ENCODE data around the gene OPHN1. TPM values are rescaled to one million over a fixed set of nuclear protein-coding genes. Genes with fewer than 3 reads are reported as not detected.
"Not testable (repeated sequence)": the region's sequence is repeated elsewhere in the genome, so short reads cannot be mapped to it uniquely, and the experiment has no call there.

The OPHN1 gene
- total RNA-seq, 6 experiments from 2014 or later: 7.8 to 12.5 (median 10.6) TPM

GRCh38 chrX:68387776-68388175 lies 45.5 kb downstream of the OPHN1 start:
- DNase-seq: no peak
- Mint-ChIP-seq H3K9me3 (no peaks in the 10 kb centered on the region), H3K27ac (no peak overlapping the region), H3K36me3 (ENCODE audit: low read depth) (peaks cover 5% of the 10 kb centered on the region), H3K4me1 (ENCODE audit: low read depth) (peaks cover 21% of the 10 kb centered on the region), H3K27me3 (ENCODE audit: insufficient read depth) (no peaks in the 10 kb centered on the region), H3K4me3 (no peak overlapping the region)
- no peak for TF ChIP-seq CTCF (IDR thresholded peaks at IDR 0.05)

- no peak overlapping the region for H3K4me3 Mint-ChIP-seq
- H3K27ac Mint-ChIP-seq: no peak overlapping the region
- H3K4me1 Mint-ChIP-seq (ENCODE audit: low read depth): peaks cover 21% of the 10 kb centered on the region
- no peaks in the 10 kb centered on the region for H3K9me3 Mint-ChIP-seq
- no peak for DNase-seq
- peaks cover 5% of the 10 kb centered on the region; the same call in 1 of the 2 replicates for H3K36me3 Mint-ChIP-seq (ENCODE audit: low read depth)
- TF ChIP-seq CTCF (IDR thresholded peaks at IDR 0.05): no peak
- H3K27me3 Mint-ChIP-seq (ENCODE audit: insufficient read depth): no peaks in the 10 kb centered on the region; the same call in 1 of the 2 replicates
Measured at GRCh38 chrX:68383540-68383939, 49.8 kb downstream of the OPHN1 start.

DNA sequence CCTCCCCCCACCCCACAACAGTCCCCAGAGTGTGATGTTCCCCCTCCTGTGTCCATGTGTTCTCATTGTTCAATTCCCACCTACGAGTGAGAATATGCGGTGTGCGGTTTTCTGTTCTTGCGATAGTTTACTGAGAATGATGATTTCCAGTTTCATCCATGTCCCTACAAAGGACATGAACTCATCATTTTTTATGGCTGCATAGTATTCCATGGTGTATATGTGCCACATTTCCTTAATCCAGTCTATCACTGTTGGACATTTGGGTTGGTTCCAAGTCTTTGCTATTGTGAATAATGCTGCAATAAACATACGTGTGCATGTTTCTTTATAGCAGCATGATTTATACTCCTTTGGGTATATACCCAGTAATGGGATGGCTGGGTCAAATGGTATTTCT lies 55.7 kb downstream of the OPHN1 start:
- not testable (repeated sequence) for H3K9me3 Mint-ChIP-seq; H3K27ac Mint-ChIP-seq; H3K4me1 Mint-ChIP-seq (ENCODE audit: low read depth); H3K4me3 Mint-ChIP-seq; H3K36me3 Mint-ChIP-seq (ENCODE audit: low read depth); H3K27me3 Mint-ChIP-seq (ENCODE audit: insufficient read depth); DNase-seq

DNA sequence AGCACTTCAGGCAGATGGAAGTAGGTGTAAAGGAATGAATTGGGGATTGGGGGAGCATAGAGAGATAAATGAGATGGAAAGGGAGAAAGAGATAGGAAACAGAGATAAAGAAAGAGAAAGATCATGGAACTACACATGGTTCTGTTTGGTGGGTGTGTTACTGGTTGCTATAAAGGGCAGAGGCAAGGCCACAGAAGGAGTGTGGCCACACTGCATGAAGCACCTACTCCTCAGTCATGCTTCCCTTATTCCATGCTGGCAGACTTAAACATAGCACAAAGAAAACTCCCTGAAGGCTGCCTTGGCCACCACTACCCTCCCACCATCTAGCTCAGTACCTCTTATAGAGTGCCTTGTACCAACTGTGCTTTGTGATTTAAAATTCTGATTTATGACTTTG lies 56.9 kb downstream of the OPHN1 start:
- Mint-ChIP-seq H3K4me1 (ENCODE audit: low read depth) (peaks cover 10% of the 10 kb centered on the region), H3K9me3 (no peaks in the 10 kb centered on the region), H3K36me3 (ENCODE audit: low read depth) (no peaks in the 10 kb centered on the region; the same call in 1 of the 2 replicates), H3K27ac (peak overlapping the region; percentile 24; the same call in 1 of the 2 replicates), H3K27me3 (ENCODE audit: insufficient read depth) (no peaks in the 10 kb centered on the region; the same call in 1 of the 2 replicates), H3K4me3 (no peak overlapping the region)
- TF ChIP-seq CTCF (IDR thresholded peaks at IDR 0.05): no peak
- DNase-seq: no peak

DNA sequence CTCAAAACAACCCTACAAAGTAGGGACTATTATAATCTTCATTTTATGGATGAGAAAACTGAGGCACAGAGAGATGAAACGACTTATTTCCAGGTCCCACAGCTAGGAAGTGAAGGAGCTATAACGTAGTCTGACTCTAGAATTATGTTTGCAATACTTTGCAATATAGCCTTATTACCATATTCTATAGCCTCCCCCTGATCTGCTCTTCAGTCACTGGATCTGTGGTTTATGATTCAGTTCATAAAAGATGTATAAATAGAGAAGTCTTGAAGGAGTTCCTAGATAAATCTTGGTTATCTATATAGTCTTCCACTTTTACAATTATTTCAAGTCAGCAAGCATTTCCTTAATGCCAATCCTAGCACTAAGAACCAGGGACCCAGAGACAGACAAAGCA lies 57.5 kb downstream of the OPHN1 start:
- Mint-ChIP-seq H3K4me3 (no peak overlapping the region), H3K4me1 (ENCODE audit: low read depth) (peaks cover 10% of the 10 kb centered on the region), H3K27ac (peak overlapping the region; percentile 24; the same call in 1 of the 2 replicates), H3K9me3 (no peaks in the 10 kb centered on the region), H3K36me3 (ENCODE audit: low read depth) (no peaks in the 10 kb centered on the region; the same call in 1 of the 2 replicates), H3K27me3 (ENCODE audit: insufficient read depth) (no peaks in the 10 kb centered on the region; the same call in 1 of the 2 replicates)
- no peak for TF ChIP-seq CTCF (IDR thresholded peaks at IDR 0.05)
- DNase-seq: no peak

DNA sequence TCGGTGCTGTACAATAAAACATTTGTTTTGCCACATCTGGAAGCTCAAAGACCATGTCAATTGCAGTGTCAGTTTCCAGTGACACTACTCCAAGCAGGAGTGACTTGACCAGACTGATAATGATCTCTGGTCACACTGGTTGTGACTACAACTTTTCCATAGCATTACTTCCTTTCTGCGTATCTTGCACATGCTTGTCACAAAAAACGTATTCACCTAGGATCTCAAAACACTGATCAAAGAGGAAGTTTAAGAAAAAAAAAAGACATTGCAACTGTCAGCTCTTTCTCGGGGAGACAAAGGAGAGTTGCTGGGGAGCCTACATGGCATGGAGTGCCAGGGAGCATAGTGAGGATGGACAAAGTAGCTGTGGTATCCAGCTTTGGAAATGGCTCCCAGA lies 60.6 kb downstream of the OPHN1 start:
- no peaks in the 10 kb centered on the region for H3K27me3 Mint-ChIP-seq (ENCODE audit: insufficient read depth)
- no peak for TF ChIP-seq CTCF (IDR thresholded peaks at IDR 0.05)
- H3K27ac Mint-ChIP-seq: no peak overlapping the region
- no peak for DNase-seq
- peaks cover 6% of the 10 kb centered on the region; the same call in 1 of the 2 replicates for H3K9me3 Mint-ChIP-seq
- H3K4me3 Mint-ChIP-seq: no peak overlapping the region
- peaks cover 10% of the 10 kb centered on the region for H3K4me1 Mint-ChIP-seq (ENCODE audit: low read depth)
- H3K36me3 Mint-ChIP-seq (ENCODE audit: low read depth): peaks cover 5% of the 10 kb centered on the region
